Mucosa of stomach (tissue), 1 donor: ENCODE data around the gene GPR15.

Experiments used
- H3K27me3 ChIP-seq: one replicate; pipeline ENCODE4 v1.7.0; 2013; ENCODE audit warnings: mild to moderate bottlenecking, low read length; ENCODE audit not compliant: control insufficient read depth, insufficient read depth
- H3K36me3 ChIP-seq: one replicate; pipeline ENCODE4 v1.7.0; 2013; ENCODE audit warnings: low read length; ENCODE audit not compliant: control insufficient read depth, insufficient read depth
- H3K4me1 ChIP-seq: one replicate; pipeline ENCODE4 v1.7.0; 2013; ENCODE audit warnings: mild to moderate bottlenecking, low read length; ENCODE audit not compliant: control insufficient read depth, insufficient read depth
- H3K4me3 ChIP-seq: one replicate; pipeline ENCODE4 v1.7.0; 2013; ENCODE audit warnings: low read length
- H3K9ac ChIP-seq: one replicate; pipeline ENCODE4 v1.7.0; 2013; ENCODE audit warnings: mild to moderate bottlenecking, low read length, moderate library complexity
- H3K9me3 ChIP-seq: one replicate; pipeline ENCODE4 v1.7.0; 2013; ENCODE audit warnings: mild to moderate bottlenecking, low read length, moderate library complexity; ENCODE audit not compliant: control insufficient read depth
- donor health status: Pancreatic carcinoma.

The GPR15 gene

GRCh38 chr3:98583766-98584165 lies 52.0 kb downstream of the GPR15 start:
- H3K4me1 ChIP-seq, result no peaks in the 10 kb centered on the region
- H3K9me3 ChIP-seq, result no peaks in the 10 kb centered on the region
- H3K27me3 ChIP-seq, result no peaks in the 10 kb centered on the region
- H3K9ac ChIP-seq, result no peak overlapping the region
- H3K36me3 ChIP-seq, result no peaks in the 10 kb centered on the region
- no peak overlapping the region for H3K4me3 ChIP-seq
